Thoracic aorta (tissue), 2 donors: ENCODE data around the gene LRRN2. TPM values are rescaled to one million over a fixed set of nuclear protein-coding genes. Genes with fewer than 3 reads are reported as not detected.

Experiments used
- ATAC-seq: fragments of 150-250 bp; one replicate; pipeline ENCODE4 v1.8.0; 2017; ENCODE audit warnings: low read depth; ENCODE audit not compliant: insufficient number of reproducible peaks, low FRiP score
- DNase-seq: peaks from one replicate; pipeline ENCODE4 v3.0.0-alpha.2; 2020; ENCODE audit warnings: low spot score
- H3K27ac ChIP-seq, 2 donors: fragments of 200-600 bp; sonication (generic); 1 replicate in 1 of 2; 2 replicates in 1 of 2; pipeline ENCODE4 v1.5.1; 2016; ENCODE audit warnings: mild to moderate bottlenecking in 2 of 2, moderate library complexity in 2 of 2
- H3K27me3 ChIP-seq: fragments of 200-600 bp; sonication (generic); replicated peaks from 2 replicates; pipeline ENCODE4 v1.6.0; 2016; ENCODE audit warnings: mild to moderate bottlenecking; ENCODE audit not compliant: insufficient read depth
- H3K36me3 ChIP-seq: fragments of 200-600 bp; sonication (generic); one replicate; pipeline ENCODE4 v1.5.1; 2016
- H3K4me1 ChIP-seq, 2 donors: fragments of 200-600 bp; sonication (generic); 1 replicate in 1 of 2; 2 replicates in 1 of 2; pipeline versions ENCODE4 v1.5.1 to v1.6.0; 2016; ENCODE audit warnings: low read depth in 2 of 2, mild to moderate bottlenecking in 1 of 2; ENCODE audit not compliant: control insufficient read depth in 1 of 2
- H3K4me3 ChIP-seq: fragments of 200-600 bp; sonication (generic); 2 replicates; pipeline ENCODE4 v1.5.1; 2016; ENCODE audit warnings: mild to moderate bottlenecking
- H3K9me3 ChIP-seq: fragments of 200-600 bp; sonication (generic); 2 replicates; pipeline ENCODE4 v1.5.1; 2016
- CTCF ChIP-seq: fragments of 200-600 bp; sonication (generic); IDR thresholded peaks from one replicate; pipeline ENCODE4 v1.5.1; 2019; ENCODE audit warnings: antibody characterized with exemption
- total RNA-seq, 2 donors: library from RNA; depleted of rRNA; stranded (reverse); fragments of >200 nt; gene quantifications; one replicate each; pipeline versions ENCODE4 v1.1.0 to v1.2.3, GENCODE V29; 2016

LRRN2 gene
- total RNA-seq, 2 donors from 2014 or later: 0.63 to 0.81 TPM

GRCh38 chr1:204678721-204679475 is 6.6 kb downstream of the LRRN2 start:
- TF ChIP-seq CTCF: no peak
- H3K36me3 ChIP-seq: no peaks in the 10 kb centered on the region
- ATAC-seq: no peak
- H3K27me3 ChIP-seq: no peaks in the 10 kb centered on the region
- no peak overlapping the region for H3K4me3 ChIP-seq
- H3K4me1 ChIP-seq: no peaks in the 10 kb centered on the region
- DNase-seq: no peak
- no peak overlapping the region for H3K27ac ChIP-seq
- no peaks in the 10 kb centered on the region for H3K9me3 ChIP-seq

- H3K27me3 ChIP-seq: no peaks in the 10 kb centered on the region
- DNase-seq (no peak), ATAC-seq (no peak)
- H3K27ac ChIP-seq: no peak overlapping the region
- no peak for TF ChIP-seq CTCF
- H3K4me1 ChIP-seq: no peaks in the 10 kb centered on the region
- H3K4me3 ChIP-seq: no peak overlapping the region
- H3K36me3 ChIP-seq: no peaks in the 10 kb centered on the region
- no peaks in the 10 kb centered on the region for H3K9me3 ChIP-seq
These were observed 7.7 kb downstream of the LRRN2 start for GRCh38 chr1:204677864-204678263.

- Histone ChIP-seq H3K4me3 (no peak overlapping the region), H3K27ac (no peak overlapping the region), H3K27me3 (no peaks in the 10 kb centered on the region), H3K4me1 (no peaks in the 10 kb centered on the region), H3K36me3 (no peaks in the 10 kb centered on the region), H3K9me3 (no peaks in the 10 kb centered on the region)
- DNase-seq: no peak
- ATAC-seq: no peak
- TF ChIP-seq CTCF: no peak
These were observed 9.5 kb downstream of the LRRN2 start for GRCh38 chr1:204676043-204676442.

GRCh38 chr1:204673909-204674649 is 11.5 kb downstream of the LRRN2 start:
- H3K27ac ChIP-seq: no peak overlapping the region
- no peak for DNase-seq
- no peak for TF ChIP-seq CTCF
- no peaks in the 10 kb centered on the region for H3K27me3 ChIP-seq
- H3K9me3 ChIP-seq: no peaks in the 10 kb centered on the region
- no peaks in the 10 kb centered on the region for H3K36me3 ChIP-seq
- no peak for ATAC-seq
- no peaks in the 10 kb centered on the region for H3K4me1 ChIP-seq
- no peak overlapping the region for H3K4me3 ChIP-seq

GRCh38 chr1:204673209-204673608 is 12.3 kb downstream of the LRRN2 start:
- Histone ChIP-seq H3K27ac (no peak overlapping the region), H3K4me1 (no peaks in the 10 kb centered on the region), H3K4me3 (no peak overlapping the region), H3K27me3 (no peaks in the 10 kb centered on the region), H3K9me3 (no peaks in the 10 kb centered on the region), H3K36me3 (no peaks in the 10 kb centered on the region)
- DNase-seq (no peak), ATAC-seq (no peak)
- no peak for TF ChIP-seq CTCF
